OCI-LY7 (cell line): ENCODE measurements around the gene SLC25A47. TPM values are rescaled to one million over a fixed set of nuclear protein-coding genes. Genes with fewer than 3 reads are reported as not detected.

Experiments
- BruUV-seq: library from RNA; stranded (reverse); fragments of 400-500 nt; replicated peaks from 2 replicates; lab custom pipeline; 2021; lab: Mats Ljungman, UMichigan
- CTCF ChIA-PET: fragments of 300-600 bp; sonication (Branson Sonifier 250); formaldehyde crosslinking; loops from one replicate; lab custom pipeline; 2022; ENCODE audit warnings: antibody characterized with exemption; ENCODE audit not compliant: unreplicated experiment; lab: Charles Lee
- POLR2A ChIA-PET: fragments of 300-600 bp; sonication (Branson Sonifier 250); formaldehyde crosslinking; loops from one replicate; lab custom pipeline; 2022; ENCODE audit warnings: antibody characterized with exemption; lab: Charles Lee
- DNase-seq: peaks from one replicate; pipeline ENCODE4 v3.0.0-alpha.2; 2015; ENCODE audit warnings: low spot score
- H2AFZ ChIP-seq: fragments of 200-600 bp; sonication (generic), shearing (Covaris generic); 2 replicates; pipeline ENCODE4 v1.6.1; 2014; ENCODE audit warnings: mild to moderate bottlenecking, antibody characterized with exemption, low read length, moderate library complexity
- H3K27ac ChIP-seq: fragments of 200-600 bp; sonication (generic); 2 replicates; pipeline ENCODE4 v1.5.1; 2014; ENCODE audit warnings: mixed run types, low read depth, mild to moderate bottlenecking, moderate library complexity, low read length, inconsistent platforms; ENCODE audit not compliant: poor library complexity, severe bottlenecking
- H3K36me3 ChIP-seq: fragments of 200-600 bp; sonication (generic); 2 replicates; pipeline ENCODE4 v1.6.1; 2014; ENCODE audit warnings: mild to moderate bottlenecking, antibody characterized with exemption, low read length, moderate library complexity, mixed read lengths; ENCODE audit not compliant: insufficient read depth
- H3K4me1 ChIP-seq: fragments of 200-600 bp; sonication (generic); 2 replicates; pipeline ENCODE4 v1.5.1; 2014; ENCODE audit warnings: mild to moderate bottlenecking, low read length; ENCODE audit not compliant: insufficient read depth, poor library complexity, severe bottlenecking
- H3K4me2 ChIP-seq: fragments of 200-600 bp; sonication (generic); 2 replicates; pipeline ENCODE4 v1.6.1; 2014; ENCODE audit warnings: mild to moderate bottlenecking, low read length
- H3K4me3 ChIP-seq: fragments of 200-600 bp; sonication (generic); 2 replicates; pipeline ENCODE4 v1.5.1; 2014; ENCODE audit warnings: mild to moderate bottlenecking, low read depth, low read length; ENCODE audit not compliant: poor library complexity, severe bottlenecking
- H3K79me2 ChIP-seq: fragments of 200-600 bp; sonication (generic); 2 replicates; pipeline ENCODE4 v1.6.1; 2016; ENCODE audit warnings: low read depth, mild to moderate bottlenecking, low read length, moderate library complexity, mixed read lengths; ENCODE audit not compliant: insufficient read depth
- H3K9me2 ChIP-seq: fragments of 200-600 bp; sonication (generic); 2 replicates; pipeline ENCODE4 v1.6.1; 2016; ENCODE audit warnings: mild to moderate bottlenecking, low read length, mixed read lengths; ENCODE audit not compliant: insufficient read depth
- H3K9me3 ChIP-seq: fragments of 200-600 bp; sonication (generic); 2 replicates; pipeline ENCODE4 v1.6.1; 2014; ENCODE audit warnings: mild to moderate bottlenecking, mixed run types, low read length, mixed read lengths
- H4K20me1 ChIP-seq: fragments of 200-600 bp; sonication (generic); 2 replicates; pipeline ENCODE4 v1.6.1; 2014; ENCODE audit warnings: mild to moderate bottlenecking, antibody characterized with exemption, low read length, moderate library complexity, mixed read lengths; ENCODE audit not compliant: insufficient read depth
- CTCF ChIP-seq: fragments of 200-600 bp; sonication (generic); conservative IDR thresholded peaks from 2 replicates; pipeline ENCODE4 v1.5.1; 2014; ENCODE audit warnings: mild to moderate bottlenecking, antibody characterized with exemption, low read length, moderate library complexity, mixed read lengths
- EZH2phosphoT487 ChIP-seq: fragments of 200-600 bp; sonication (generic); IDR thresholded peaks from 2 replicates; pipeline ENCODE4 v1.6.1; 2018; ENCODE audit warnings: low read depth, borderline replicate concordance, mild to moderate bottlenecking, mixed run types, antibody characterized with exemption, low read length, moderate library complexity, mixed read lengths
- intact Hi-C: fragments of 100-400 bp; cut with micrococcal nuclease; formaldehyde crosslinking; loops from one replicate; pipeline ENCODE4 v1.10.0; 2022; ENCODE audit not compliant: unreplicated experiment
- total RNA-seq, 2 experiments: library from RNA; depleted of rRNA in 1 of 2; stranded (reverse); fragments of >200 nt in 1 of 2; shearing (Covaris generic) in 1 of 2; gene quantifications; 2 replicates each; pipeline ENCODE4 v1.2.3, GENCODE V29; 2014 to 2022

Gene SLC25A47
- total RNA-seq, 2 experiments from 2014 or later = 0.44 TPM; not detected in 1

- BruUV-seq = no TSS peak
- Histone ChIP-seq H3K9me2 (no peaks in the 10 kb centered on the region), H3K79me2 (no peaks in the 10 kb centered on the region), H3K27ac (no peak overlapping the region), H3K4me1 (peaks cover 12% of the 10 kb centered on the region), H3K4me3 (no peak overlapping the region), H3K4me2 (no peak overlapping the region), H4K20me1 (no peaks in the 10 kb centered on the region), H3K36me3 (no peaks in the 10 kb centered on the region), H2AFZ (no peak overlapping the region), H3K9me3 (no peaks in the 10 kb centered on the region)
- ChIA-PET POLR2A (no interaction called here), CTCF (no interaction called here)
- intact Hi-C loops = no loop called here
- DNase-seq = no peak
- TF ChIP-seq CTCF = no peak
- TF ChIP-seq EZH2phosphoT487 = no peak
Observed at GRCh38 chr14:100292776-100293461, 30.2 kb upstream of the SLC25A47 start.

GRCh38 chr14:100293497-100294212, 29.5 kb upstream of the SLC25A47 start:
- no peaks in the 10 kb centered on the region for H3K36me3 ChIP-seq
- intact Hi-C loops = no loop called here
- no peak for TF ChIP-seq CTCF
- no peak for TF ChIP-seq EZH2phosphoT487
- CTCF ChIA-PET = no interaction called here
- H3K4me1 ChIP-seq = peaks cover 14% of the 10 kb centered on the region
- DNase-seq = no peak
- H2AFZ ChIP-seq = no peak overlapping the region
- BruUV-seq = no TSS peak
- no peak overlapping the region for H3K4me2 ChIP-seq
- H3K9me2 ChIP-seq = no peaks in the 10 kb centered on the region
- no peaks in the 10 kb centered on the region for H3K9me3 ChIP-seq
- H3K4me3 ChIP-seq = no peak overlapping the region
- H4K20me1 ChIP-seq = no peaks in the 10 kb centered on the region
- POLR2A ChIA-PET = interaction anchor here (1.4 kb wide), 1 partner anchor 8 kb away, joined by 4 read pairs; no protein-coding TSS in a partner anchor
- H3K79me2 ChIP-seq = no peaks in the 10 kb centered on the region
- H3K27ac ChIP-seq = no peak overlapping the region
